Endodermal cell (in vitro differentiated cells): Measurements from ENCODE around the gene HCN3. TPM values are rescaled to one million over a fixed set of nuclear protein-coding genes. Genes with fewer than 3 reads are reported as not detected.
"Not testable (repeated sequence)": the region's sequence is repeated elsewhere in the genome, so short reads cannot be mapped to it uniquely, and the experiment has no call there.

ENCODE experiments used
- DNase-seq: peaks from one replicate; pipeline ENCODE4 v3.0.0-alpha.2; 2017
- H3K27ac ChIP-seq: 2 replicates; pipeline ENCODE4 v1.5.1; 2013; ENCODE audit warnings: mild to moderate bottlenecking, low read depth, low read length, moderate library complexity
- H3K27me3 ChIP-seq: 2 replicates; pipeline ENCODE4 v1.6.1; 2013; ENCODE audit warnings: mild to moderate bottlenecking, low read length, moderate library complexity; ENCODE audit not compliant: insufficient read depth, control insufficient read depth, poor library complexity, severe bottlenecking
- H3K36me3 ChIP-seq: 2 replicates; pipeline ENCODE4 v1.7.0; 2013; ENCODE audit warnings: mild to moderate bottlenecking, low read length, moderate library complexity; ENCODE audit not compliant: control insufficient read depth, insufficient read depth
- H3K4me1 ChIP-seq: one replicate; pipeline ENCODE4 v1.7.0; 2013; ENCODE audit warnings: low read length; ENCODE audit not compliant: control insufficient read depth, insufficient read depth
- H3K4me3 ChIP-seq: 2 replicates; pipeline ENCODE4 v1.5.1; 2013; ENCODE audit warnings: mild to moderate bottlenecking, low read length, moderate library complexity
- H3K9ac ChIP-seq: 2 replicates; pipeline ENCODE4 v1.6.1; 2013; ENCODE audit warnings: mild to moderate bottlenecking, low read length, moderate library complexity; ENCODE audit not compliant: poor library complexity, severe bottlenecking; ENCODE audit errors: extremely low read depth
- H3K9me3 ChIP-seq: 2 replicates; pipeline ENCODE4 v1.6.1; 2013; ENCODE audit warnings: mild to moderate bottlenecking, low read length, moderate library complexity; ENCODE audit not compliant: control insufficient read depth
- H3K27ac Mint-ChIP-seq: 2 replicates; pipeline ENCODE4 v1.8.0; 2020; ENCODE audit warnings: mixed read lengths
- H3K27me3 Mint-ChIP-seq: 2 replicates; pipeline ENCODE4 v1.8.0; 2021; ENCODE audit warnings: mild to moderate bottlenecking, mixed read lengths; ENCODE audit not compliant: insufficient read depth
- H3K36me3 Mint-ChIP-seq: 2 replicates; pipeline ENCODE4 v1.8.0; 2020; ENCODE audit warnings: low read depth, mixed read lengths
- H3K4me1 Mint-ChIP-seq: 2 replicates; pipeline ENCODE4 v1.8.0; 2020; ENCODE audit warnings: mixed read lengths
- H3K4me3 Mint-ChIP-seq: 2 replicates; pipeline ENCODE4 v1.8.0; 2020; ENCODE audit warnings: mild to moderate bottlenecking, moderate library complexity, mixed read lengths
- H3K9me3 Mint-ChIP-seq: 2 replicates; pipeline ENCODE4 v1.8.0; 2020; ENCODE audit warnings: mild to moderate bottlenecking, mixed read lengths
- WGBS, 2 experiments: methylation state at CpG; one replicate each; pipeline versions ENCODE4 v1.1.5 to v1.1.7; 2013; ENCODE audit warnings: missing lambda C conversion rate in 2 of 2, mixed read lengths in 1 of 2; ENCODE audit not compliant: insufficient coverage in 1 of 2, insufficient read length in 1 of 2; 5-methylcytosine and 5-hydroxymethylcytosine counted together
- total RNA-seq, 2 donors: library from RNA; stranded (reverse); fragmentation: NEBNext Ultra II Directional in 1 of 2; extraction: Animal tissue kit (Norgen Biotek cat#: 25700) in 1 of 2; gene quantifications; 2 replicates in 1 of 2; 3 replicates in 1 of 2; pipeline ENCODE4 v1.2.1, GENCODE V29; 2021
- TF ChIP-seq, protein P1 (sequence below): fragments of 200-600 bp; sonication (generic); conservative IDR thresholded peaks from 2 replicates; pipeline ENCODE4 v1.5.0; 2021; ENCODE audit warnings: antibody characterized with exemption, mild to moderate bottlenecking

Gene HCN3
- total RNA-seq, 2 donors from 2014 or later, result 8.7 to 9.2 TPM

DNA sequence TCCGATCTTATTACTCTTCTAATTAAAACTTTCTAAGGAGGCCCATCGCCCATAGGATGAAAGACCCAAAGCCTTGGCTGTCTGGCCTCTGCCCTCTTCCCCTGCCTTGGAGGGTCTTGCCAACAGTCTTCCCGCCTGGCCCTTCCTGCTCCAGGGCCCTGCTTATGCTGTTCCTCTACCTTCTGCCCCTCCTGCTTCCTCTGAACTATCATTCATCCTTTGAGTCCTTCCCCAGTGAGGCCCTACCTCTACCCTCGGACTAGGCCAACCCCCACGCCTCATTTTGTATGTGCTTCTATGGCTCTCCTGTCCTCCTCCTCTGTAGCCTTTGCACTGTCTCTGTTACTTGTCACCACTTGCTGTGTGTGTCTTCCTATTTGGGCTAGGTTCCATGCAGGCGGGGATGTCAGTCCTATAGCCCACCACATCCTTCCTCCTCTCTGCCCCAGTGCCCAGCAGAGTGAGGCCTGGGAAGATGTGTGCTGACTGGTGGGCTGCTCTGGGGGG, 48.8 kb downstream of the HCN3 start:
- H3K36me3 Mint-ChIP-seq, result peaks cover 37% of the 10 kb centered on the region
- Histone ChIP-seq H3K4me1 (peaks cover 17% of the 10 kb centered on the region), H3K4me3 (peak overlapping the region; percentile 97), H3K27ac (no peak overlapping the region), H3K9me3 (no peaks in the 10 kb centered on the region), H3K36me3 (peaks cover 46% of the 10 kb centered on the region), H3K27me3 (no peaks in the 10 kb centered on the region), H3K9ac (no peak overlapping the region)
- WGBS, 2 experiments, result 83 to 89% methylated on average over 5 to 6 of the region's 6 CpGs
- H3K27ac Mint-ChIP-seq, result no peak overlapping the region
- DNase-seq, result no peak
- H3K4me1 Mint-ChIP-seq, result peaks cover 23% of the 10 kb centered on the region
- H3K4me3 Mint-ChIP-seq, result peak overlapping the region; percentile 90
- peaks cover 14% of the 10 kb centered on the region for H3K27me3 Mint-ChIP-seq
- H3K9me3 Mint-ChIP-seq, result no peaks in the 10 kb centered on the region
- TF ChIP-seq, protein P1, sequence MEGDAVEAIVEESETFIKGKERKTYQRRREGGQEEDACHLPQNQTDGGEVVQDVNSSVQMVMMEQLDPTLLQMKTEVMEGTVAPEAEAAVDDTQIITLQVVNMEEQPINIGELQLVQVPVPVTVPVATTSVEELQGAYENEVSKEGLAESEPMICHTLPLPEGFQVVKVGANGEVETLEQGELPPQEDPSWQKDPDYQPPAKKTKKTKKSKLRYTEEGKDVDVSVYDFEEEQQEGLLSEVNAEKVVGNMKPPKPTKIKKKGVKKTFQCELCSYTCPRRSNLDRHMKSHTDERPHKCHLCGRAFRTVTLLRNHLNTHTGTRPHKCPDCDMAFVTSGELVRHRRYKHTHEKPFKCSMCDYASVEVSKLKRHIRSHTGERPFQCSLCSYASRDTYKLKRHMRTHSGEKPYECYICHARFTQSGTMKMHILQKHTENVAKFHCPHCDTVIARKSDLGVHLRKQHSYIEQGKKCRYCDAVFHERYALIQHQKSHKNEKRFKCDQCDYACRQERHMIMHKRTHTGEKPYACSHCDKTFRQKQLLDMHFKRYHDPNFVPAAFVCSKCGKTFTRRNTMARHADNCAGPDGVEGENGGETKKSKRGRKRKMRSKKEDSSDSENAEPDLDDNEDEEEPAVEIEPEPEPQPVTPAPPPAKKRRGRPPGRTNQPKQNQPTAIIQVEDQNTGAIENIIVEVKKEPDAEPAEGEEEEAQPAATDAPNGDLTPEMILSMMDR, result no peak

DNA sequence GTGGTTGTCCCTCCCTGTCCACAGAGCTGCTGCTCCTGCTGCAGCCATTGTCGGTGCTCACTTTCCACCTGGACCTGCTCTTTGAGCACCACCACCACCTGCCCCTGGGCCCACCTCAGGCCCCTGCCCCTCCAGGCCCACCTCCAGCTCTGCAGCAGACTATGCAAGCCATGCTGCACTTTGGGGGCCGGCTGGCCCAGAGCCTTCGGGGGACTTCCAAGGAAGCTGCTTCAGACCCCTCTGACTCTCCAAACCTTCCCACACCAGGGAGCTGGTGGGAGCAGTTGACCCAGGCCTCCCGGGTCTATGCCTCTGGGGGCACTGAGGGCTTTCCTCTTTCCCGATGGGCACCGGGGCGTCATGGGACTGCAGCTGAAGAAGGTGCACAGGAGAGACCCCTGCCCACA, 49.4 kb downstream of the HCN3 start:
- 89 to 97% methylated on average over 6 to 7 of the region's 7 CpGs for WGBS, 2 experiments
- Histone ChIP-seq H3K9me3 (no peaks in the 10 kb centered on the region), H3K9ac (no peak overlapping the region), H3K27me3 (no peaks in the 10 kb centered on the region), H3K4me3 (no peak overlapping the region), H3K36me3 (peaks cover 49% of the 10 kb centered on the region), H3K27ac (no peak overlapping the region), H3K4me1 (peaks cover 17% of the 10 kb centered on the region)
- no peaks in the 10 kb centered on the region for H3K9me3 Mint-ChIP-seq
- H3K36me3 Mint-ChIP-seq, result peaks cover 43% of the 10 kb centered on the region
- TF ChIP-seq, protein P1, result no peak
- no peak overlapping the region for H3K4me3 Mint-ChIP-seq
- peaks cover 9% of the 10 kb centered on the region for H3K27me3 Mint-ChIP-seq
- no peak overlapping the region for H3K27ac Mint-ChIP-seq
- peaks cover 18% of the 10 kb centered on the region for H3K4me1 Mint-ChIP-seq
- no peak for DNase-seq

DNA sequence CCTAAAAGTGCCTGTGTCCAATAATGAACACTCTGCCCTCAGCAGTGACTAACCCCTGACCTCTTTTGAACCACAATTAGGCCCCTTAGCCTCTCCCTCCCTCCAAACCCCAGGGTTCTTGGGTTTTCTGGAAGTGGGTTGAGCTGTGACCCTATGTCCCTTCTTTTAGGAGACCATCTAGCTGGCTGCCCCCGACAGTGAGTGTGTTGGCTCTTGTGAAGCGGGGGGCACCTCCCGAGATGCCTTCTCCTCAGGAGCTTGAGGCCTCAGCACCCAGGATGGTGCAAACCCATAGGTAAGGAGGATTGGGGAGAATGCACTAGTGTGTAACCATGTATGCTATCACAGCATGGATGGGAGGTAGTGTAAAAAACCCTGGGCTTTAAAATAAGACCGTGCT, 50.7 kb downstream of the HCN3 start:
- Mint-ChIP-seq H3K9me3 (no peaks in the 10 kb centered on the region), H3K4me1 (peaks cover 8% of the 10 kb centered on the region), H3K36me3 (peaks cover 43% of the 10 kb centered on the region), H3K27ac (peak overlapping the region; percentile 61), H3K4me3 (no peak overlapping the region), H3K27me3 (no peaks in the 10 kb centered on the region)
- Histone ChIP-seq H3K9me3 (no peaks in the 10 kb centered on the region), H3K27me3 (no peaks in the 10 kb centered on the region), H3K9ac (no peak overlapping the region), H3K36me3 (peaks cover 49% of the 10 kb centered on the region), H3K4me1 (peaks cover 15% of the 10 kb centered on the region), H3K27ac (no peak overlapping the region), H3K4me3 (no peak overlapping the region)
- TF ChIP-seq, protein P1, result no peak
- 95 to 99% methylated on average over 4 of the region's 4 CpGs for WGBS, 2 experiments
- DNase-seq, result no peak

DNA sequence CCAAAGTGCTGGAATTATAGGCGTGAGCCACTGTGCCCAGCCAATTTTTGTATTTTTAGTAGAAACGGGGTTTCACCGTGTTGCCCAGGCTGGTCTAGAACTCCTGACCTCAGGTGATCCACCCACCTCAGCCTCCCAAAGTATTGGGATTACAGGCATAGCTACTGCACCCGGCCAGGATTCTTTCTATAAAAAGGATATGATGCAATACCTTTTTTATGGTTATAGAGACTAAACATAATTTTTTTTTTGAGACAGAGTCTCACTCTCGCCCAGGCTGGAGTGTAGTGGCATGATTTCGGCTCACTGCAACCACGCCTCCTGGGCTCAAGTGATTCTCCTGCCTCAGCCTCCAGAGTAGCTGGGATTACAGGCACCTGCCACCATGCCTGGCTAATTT, 51.6 kb downstream of the HCN3 start:
- not testable (repeated sequence) for H3K4me1 Mint-ChIP-seq, H3K4me3 ChIP-seq, H3K27ac Mint-ChIP-seq, DNase-seq, H3K9me3 ChIP-seq, H3K27ac ChIP-seq, H3K27me3 ChIP-seq, H3K4me3 Mint-ChIP-seq, H3K27me3 Mint-ChIP-seq, H3K9me3 Mint-ChIP-seq, H3K9ac ChIP-seq
- H3K36me3 ChIP-seq, result peaks cover 56% of the 10 kb centered on the region
- H3K4me1 ChIP-seq, result peaks cover 15% of the 10 kb centered on the region
- WGBS, 2 experiments, result 95 to 98% methylated on average over 6 to 7 of the region's 7 CpGs
- peaks cover 46% of the 10 kb centered on the region for H3K36me3 Mint-ChIP-seq
